ENCODE data around the gene TMEM81. TPM values are rescaled to one million over a fixed set of nuclear protein-coding genes. Genes with fewer than 3 reads are reported as not detected.

TMEM81 gene
- total and polyA plus RNA-seq, 2 donors from 2014 or later = 1.7 to 6.1 TPM

DNA sequence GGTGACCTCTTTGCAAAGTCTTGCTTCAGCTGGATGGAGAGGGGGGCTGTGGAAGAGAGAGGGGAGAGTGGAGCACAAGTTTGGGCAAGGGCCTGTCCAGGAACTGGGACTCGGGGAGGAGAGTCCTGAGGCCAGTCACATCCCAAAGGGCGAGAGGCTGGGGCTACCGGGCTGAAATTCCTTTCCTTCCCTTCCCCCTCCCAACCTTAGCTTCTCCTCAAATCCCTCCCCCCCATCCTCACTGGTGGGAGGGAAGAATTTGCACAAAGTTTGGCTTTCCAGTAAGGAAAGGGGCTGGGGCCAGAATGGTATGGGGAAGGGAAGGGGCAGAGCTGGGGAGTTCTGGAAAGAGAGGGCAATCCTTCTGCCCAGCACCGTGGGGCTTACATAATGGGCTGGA lies 40.4 kb downstream of the TMEM81 start:
- Histone ChIP-seq H3K9me3 (ENCODE audit: control insufficient read depth in 2 of 3, insufficient read depth in 1 of 3, low read length in 3 of 3) (no peaks in the 10 kb centered on the region), H3K4me1 (ENCODE audit: control insufficient read depth in 2 of 3, insufficient read depth in 2 of 3, low read depth in 1 of 3, low read length in 3 of 3) (peaks cover 0 to 7% (median 5%) of the 10 kb centered on the region in 3 donors), H3K4me3 (ENCODE audit: low read length in 3 of 3) (no peak overlapping the region), H3K27me3 (ENCODE audit: control insufficient read depth, insufficient read depth, low read length) (peaks cover 11% of the 10 kb centered on the region), H3K36me3 (ENCODE audit: control insufficient read depth in 2 of 3, insufficient read depth in 3 of 3, low read length in 3 of 3) (no peaks in the 10 kb centered on the region), H3K27ac (ENCODE audit: low read depth in 2 of 2, low read length in 2 of 2) (no peak overlapping the region), H3K9ac (ENCODE audit: low read length in 3 of 3) (no peak overlapping the region)
- intact Hi-C loops (cut with DNase I) = no loop called here
- no peak for FAIRE-seq
- TF ChIP-seq, protein P1, sequence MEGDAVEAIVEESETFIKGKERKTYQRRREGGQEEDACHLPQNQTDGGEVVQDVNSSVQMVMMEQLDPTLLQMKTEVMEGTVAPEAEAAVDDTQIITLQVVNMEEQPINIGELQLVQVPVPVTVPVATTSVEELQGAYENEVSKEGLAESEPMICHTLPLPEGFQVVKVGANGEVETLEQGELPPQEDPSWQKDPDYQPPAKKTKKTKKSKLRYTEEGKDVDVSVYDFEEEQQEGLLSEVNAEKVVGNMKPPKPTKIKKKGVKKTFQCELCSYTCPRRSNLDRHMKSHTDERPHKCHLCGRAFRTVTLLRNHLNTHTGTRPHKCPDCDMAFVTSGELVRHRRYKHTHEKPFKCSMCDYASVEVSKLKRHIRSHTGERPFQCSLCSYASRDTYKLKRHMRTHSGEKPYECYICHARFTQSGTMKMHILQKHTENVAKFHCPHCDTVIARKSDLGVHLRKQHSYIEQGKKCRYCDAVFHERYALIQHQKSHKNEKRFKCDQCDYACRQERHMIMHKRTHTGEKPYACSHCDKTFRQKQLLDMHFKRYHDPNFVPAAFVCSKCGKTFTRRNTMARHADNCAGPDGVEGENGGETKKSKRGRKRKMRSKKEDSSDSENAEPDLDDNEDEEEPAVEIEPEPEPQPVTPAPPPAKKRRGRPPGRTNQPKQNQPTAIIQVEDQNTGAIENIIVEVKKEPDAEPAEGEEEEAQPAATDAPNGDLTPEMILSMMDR (IDR thresholded peaks at IDR 0.05; ENCODE audit: borderline replicate concordance, extremely low read depth, insufficient read depth) = no peak
- DNase-seq = no peak

DNA sequence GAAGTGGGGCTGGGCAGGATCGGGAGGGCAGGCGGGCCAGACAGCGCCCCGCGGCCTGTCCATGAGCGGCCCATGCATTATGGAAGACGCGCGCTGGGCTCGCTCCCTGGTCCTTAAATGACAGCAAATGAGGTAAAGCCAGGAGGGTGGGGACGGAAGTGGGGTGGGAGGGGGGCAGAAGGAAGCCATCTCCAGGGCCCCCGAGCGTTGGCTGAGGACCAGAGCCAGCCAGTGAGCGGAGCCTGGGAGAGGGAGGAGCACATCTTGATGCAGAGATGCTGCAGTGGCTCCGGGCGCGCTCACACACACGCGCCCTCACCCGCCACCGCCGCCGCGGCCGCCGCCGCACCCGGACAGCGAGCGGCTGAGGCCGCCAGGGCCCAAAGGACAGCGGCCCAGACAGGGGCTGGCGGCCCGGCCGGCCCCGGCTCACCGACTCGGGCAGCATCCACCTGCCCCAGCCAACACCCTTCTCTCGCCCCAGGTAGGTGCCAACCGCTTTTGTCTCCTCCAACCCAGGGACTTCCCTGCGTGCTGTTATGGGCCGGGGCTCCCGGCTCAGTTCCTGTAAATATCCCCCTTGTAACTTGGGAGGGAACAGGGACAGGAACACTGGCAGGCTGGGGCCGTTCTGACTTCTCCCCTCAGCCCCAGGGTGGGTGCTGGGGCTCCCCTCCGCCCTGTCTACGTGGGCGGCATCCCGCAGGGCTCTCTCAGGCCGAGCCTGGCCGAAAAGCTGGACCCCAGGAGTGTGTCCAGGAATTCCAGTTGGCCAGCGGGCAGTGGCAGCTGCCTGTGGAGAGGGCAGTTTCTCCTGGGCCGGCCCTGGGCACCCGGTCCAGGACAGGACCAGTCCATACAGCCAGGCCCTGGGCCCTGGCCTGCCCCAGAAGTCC lies 41.1 kb downstream of the TMEM81 start, which contains the start of gene CNTN2:
CNTN2 (plus strand) TSS at position 302 of the 896 bp plus-strand sequence. CDS start 9,974 bp downstream, outside the sequence.
- H3K4me1 ChIP-seq (ENCODE audit: control insufficient read depth in 2 of 3, insufficient read depth in 2 of 3, low read depth in 1 of 3, low read length in 3 of 3) = peaks cover 0 to 7% (median 5%) of the 10 kb centered on the region in 3 donors
- H3K9ac ChIP-seq (ENCODE audit: low read length in 3 of 3) = no peak within 1 kb of the TSS
- H3K9me3 ChIP-seq (ENCODE audit: control insufficient read depth in 2 of 3, insufficient read depth in 1 of 3, low read length in 3 of 3) = no peaks in the 10 kb centered on the region
- H3K27me3 ChIP-seq (ENCODE audit: control insufficient read depth, insufficient read depth, low read length) = peaks cover 11% of the 10 kb centered on the region
- H3K27ac ChIP-seq (ENCODE audit: low read depth in 2 of 2, low read length in 2 of 2) = no peak within 1 kb of the TSS
- intact Hi-C loops (cut with DNase I) = no loop called here
- TF ChIP-seq, protein P1 (IDR thresholded peaks at IDR 0.05; ENCODE audit: borderline replicate concordance, extremely low read depth, insufficient read depth) = no peak
- no peaks in the 10 kb centered on the region for H3K36me3 ChIP-seq (ENCODE audit: control insufficient read depth in 2 of 3, insufficient read depth in 3 of 3, low read length in 3 of 3)
- FAIRE-seq (no peak), DNase-seq (no peak)
- no peak within 1 kb of the TSS for H3K4me3 ChIP-seq (ENCODE audit: low read length in 3 of 3)

DNA sequence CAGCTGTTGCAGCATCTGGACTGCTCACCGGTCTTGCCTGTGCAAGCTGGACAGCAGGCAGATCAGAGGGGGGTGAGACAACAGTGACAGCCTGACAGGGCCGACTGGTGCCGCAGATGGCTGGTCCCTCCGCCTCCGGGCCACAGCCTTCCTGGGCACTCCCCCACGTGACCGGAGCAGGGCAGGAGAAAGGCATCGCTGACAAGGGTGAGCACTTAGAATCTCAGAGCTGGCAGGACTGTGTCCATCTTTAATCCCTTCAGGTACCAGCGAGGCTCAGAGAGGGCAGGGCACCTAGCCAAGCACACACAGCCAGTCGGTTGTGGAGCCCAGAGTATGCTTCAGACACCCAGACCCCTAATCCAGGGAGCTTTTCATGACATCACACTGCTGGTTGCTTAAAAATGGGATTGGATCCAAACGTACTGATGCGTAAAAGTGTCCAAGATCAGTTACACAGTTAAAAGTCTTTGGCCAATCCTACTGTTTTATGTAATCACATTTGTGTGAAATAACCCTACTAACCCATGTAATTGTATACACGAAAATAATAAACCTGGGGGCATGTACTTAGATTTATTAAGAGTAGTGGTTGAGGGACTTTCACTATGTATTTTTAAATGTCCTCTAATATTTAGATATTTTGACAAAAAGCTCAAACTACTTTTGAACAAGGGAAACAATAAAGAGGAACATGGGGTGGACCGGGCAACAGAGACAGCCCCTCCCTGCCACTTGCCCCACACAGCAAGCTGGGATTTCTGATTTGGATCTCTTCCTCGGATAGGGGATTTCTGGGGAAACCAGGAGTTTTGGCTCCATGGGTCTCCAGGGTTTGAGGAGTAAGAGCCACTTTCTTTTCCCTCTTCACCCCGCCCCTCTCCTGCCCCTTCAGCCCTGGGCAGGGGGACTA lies 42.0 kb downstream of the TMEM81 start:
- no peak for FAIRE-seq

More for the DNA sequence above, 42.0 kb downstream of the TMEM81 start:
- Histone ChIP-seq H3K4me1 (ENCODE audit: control insufficient read depth in 2 of 3, insufficient read depth in 2 of 3, low read depth in 1 of 3, low read length in 3 of 3) (peaks cover 0 to 7% (median 5%) of the 10 kb centered on the region in 3 donors), H3K27ac (ENCODE audit: low read depth in 2 of 2, low read length in 2 of 2) (no peak overlapping the region), H3K36me3 (ENCODE audit: control insufficient read depth in 2 of 3, insufficient read depth in 3 of 3, low read length in 3 of 3) (no peaks in the 10 kb centered on the region), H3K9ac (ENCODE audit: low read length in 3 of 3) (no peak overlapping the region), H3K9me3 (ENCODE audit: control insufficient read depth in 2 of 3, insufficient read depth in 1 of 3, low read length in 3 of 3) (no peaks in the 10 kb centered on the region), H3K27me3 (ENCODE audit: control insufficient read depth, insufficient read depth, low read length) (peaks cover 11% of the 10 kb centered on the region), H3K4me3 (ENCODE audit: low read length in 3 of 3) (no peak overlapping the region)
- intact Hi-C loops (cut with DNase I) = no loop called here
- no peak for DNase-seq
- TF ChIP-seq, protein P1 (IDR thresholded peaks at IDR 0.05; ENCODE audit: borderline replicate concordance, extremely low read depth, insufficient read depth) = no peak
